Esophagus (tissue), 2 donors: ENCODE measurements around the gene RABGAP1. TPM values are rescaled to one million over a fixed set of nuclear protein-coding genes. Genes with fewer than 3 reads are reported as not detected.

Source experiments
- H3K27ac ChIP-seq, 2 donors: one replicate each; pipeline ENCODE4 v1.5.1; 2013; ENCODE audit warnings: low read depth in 2 of 2, mild to moderate bottlenecking in 2 of 2, inconsistent platforms in 1 of 2, low read length in 1 of 2, moderate library complexity in 1 of 2
- H3K27me3 ChIP-seq, 2 donors: one replicate each; pipeline ENCODE4 v1.6.1; 2013; ENCODE audit warnings: low read length in 2 of 2, control low read depth in 1 of 2, mild to moderate bottlenecking in 1 of 2; ENCODE audit not compliant: insufficient read depth in 2 of 2, control insufficient read depth in 1 of 2
- H3K36me3 ChIP-seq, 2 donors: one replicate each; pipeline ENCODE4 v1.6.1; 2013; ENCODE audit warnings: low read length in 1 of 2; ENCODE audit not compliant: control insufficient read depth in 2 of 2, insufficient read depth in 2 of 2
- H3K4me1 ChIP-seq, 2 donors: one replicate each; pipeline ENCODE4 v1.6.1; 2013; ENCODE audit warnings: low read length in 1 of 2; ENCODE audit not compliant: control insufficient read depth in 2 of 2, insufficient read depth in 2 of 2
- H3K4me3 ChIP-seq, 2 donors: one replicate each; pipeline ENCODE4 v1.5.1; 2013; ENCODE audit warnings: low read length in 2 of 2, mild to moderate bottlenecking in 2 of 2, low read depth in 1 of 2, moderate library complexity in 1 of 2
- H3K9me3 ChIP-seq, 2 donors: one replicate each; pipeline ENCODE4 v1.6.1; 2013; ENCODE audit warnings: mild to moderate bottlenecking in 2 of 2, low read depth in 1 of 2, low read length in 1 of 2, moderate library complexity in 1 of 2; ENCODE audit not compliant: control insufficient read depth in 2 of 2, insufficient read depth in 1 of 2
- WGBS, 2 donors: extraction: QIAGEN DNeasy Blood & Tissue Kit; methylation state at CpG; one replicate each; pipeline ENCODE4 v1.1.7; 2013; 5-methylcytosine and 5-hydroxymethylcytosine counted together
- polyA plus RNA-seq, 2 donors: library from polyadenylated mRNA; stranded (reverse); fragments of 200-250 nt; gene quantifications; one replicate each; pipeline ENCODE4 v1.2.3, GENCODE V29; 2013
- donor health status: healthy with polysubstance abuse.
- donor health status: Bipolar disorder and iron deficiency.

The RABGAP1 gene
- polyA plus RNA-seq, 2 donors, result 12.0 to 16.4 TPM

- Histone ChIP-seq H3K9me3 (no peaks in the 10 kb centered on the region), H3K4me1 (no peaks in the 10 kb centered on the region), H3K27me3 (no peaks in the 10 kb centered on the region), H3K36me3 (peaks cover 24 to 33% of the 10 kb centered on the region in 2 donors), H3K27ac (no peak overlapping the region), H3K4me3 (no peak overlapping the region)
- 60 to 90% methylated on average over 3 of the region's 3 CpGs for WGBS, 2 donors
Observed at GRCh38 chr9:123096987-123097386, 156.2 kb downstream of the RABGAP1 start.

GRCh38 chr9:123097430-123098095, 156.7 kb downstream of the RABGAP1 start:
- no peaks in the 10 kb centered on the region for H3K27me3 ChIP-seq
- peaks cover 29 to 37% of the 10 kb centered on the region in 2 donors for H3K36me3 ChIP-seq
- no peaks in the 10 kb centered on the region for H3K9me3 ChIP-seq
- H3K4me1 ChIP-seq, result no peaks in the 10 kb centered on the region
- no peak overlapping the region for H3K4me3 ChIP-seq
- WGBS, 2 donors, result 90 to 94% methylated on average over 3 of the region's 3 CpGs
- no peak overlapping the region for H3K27ac ChIP-seq

- Histone ChIP-seq H3K36me3 (peaks cover 32 to 37% of the 10 kb centered on the region in 2 donors), H3K27me3 (no peaks in the 10 kb centered on the region)
- 79 to 82% methylated on average over 4 of the region's 4 CpGs for WGBS, 2 donors
Observed at GRCh38 chr9:123098096-123098459, 157.3 kb downstream of the RABGAP1 start.

GRCh38 chr9:123099042-123099441, 158.2 kb downstream of the RABGAP1 start:
- H3K4me3 ChIP-seq, result no peak overlapping the region
- 89 to 90% methylated on average over 6 of the region's 6 CpGs for WGBS, 2 donors
- no peaks in the 10 kb centered on the region for H3K4me1 ChIP-seq
- no peaks in the 10 kb centered on the region for H3K27me3 ChIP-seq
- no peaks in the 10 kb centered on the region for H3K9me3 ChIP-seq
- no peak overlapping the region for H3K27ac ChIP-seq
- peaks cover 34 to 38% of the 10 kb centered on the region in 2 donors for H3K36me3 ChIP-seq

More at GRCh38 chr9:123098096-123098459, 157.3 kb downstream of the RABGAP1 start:
- Histone ChIP-seq H3K27ac (no peak overlapping the region), H3K4me1 (no peaks in the 10 kb centered on the region), H3K4me3 (no peak overlapping the region), H3K9me3 (no peaks in the 10 kb centered on the region)

- H3K4me3 ChIP-seq, result no peak overlapping the region
- H3K27me3 ChIP-seq, result no peaks in the 10 kb centered on the region
- no peaks in the 10 kb centered on the region for H3K4me1 ChIP-seq
- no peaks in the 10 kb centered on the region for H3K9me3 ChIP-seq
- H3K36me3 ChIP-seq, result peaks cover 36 to 38% of the 10 kb centered on the region in 2 donors
- no peak overlapping the region for H3K27ac ChIP-seq
- WGBS, 2 donors, result 96 to 97% methylated on average over 3 of the region's 3 CpGs
Observed at GRCh38 chr9:123099548-123099947, 158.7 kb downstream of the RABGAP1 start.

- Histone ChIP-seq H3K9me3 (no peaks in the 10 kb centered on the region), H3K36me3 (peaks cover 40 to 41% of the 10 kb centered on the region in 2 donors), H3K4me3 (no peak overlapping the region), H3K4me1 (no peaks in the 10 kb centered on the region), H3K27me3 (no peaks in the 10 kb centered on the region), H3K27ac (peak overlapping the region in 1 of 2 donors; percentile 34)
- 55 to 61% methylated on average over 3 of the region's 3 CpGs for WGBS, 2 donors
Observed at GRCh38 chr9:123102375-123103113, 161.7 kb downstream of the RABGAP1 start.

- Histone ChIP-seq H3K9me3 (no peaks in the 10 kb centered on the region), H3K36me3 (peaks cover 38 to 40% of the 10 kb centered on the region in 2 donors), H3K4me1 (no peaks in the 10 kb centered on the region), H3K27me3 (no peaks in the 10 kb centered on the region), H3K27ac (no peak overlapping the region), H3K4me3 (no peak overlapping the region)
- WGBS, 2 donors, result 72 to 81% methylated on average over 7 of the region's 7 CpGs
Observed at GRCh38 chr9:123104807-123105206, 164.0 kb downstream of the RABGAP1 start.

GRCh38 chr9:123105490-123105889, 164.7 kb downstream of the RABGAP1 start:
- Histone ChIP-seq H3K27me3 (no peaks in the 10 kb centered on the region), H3K9me3 (no peaks in the 10 kb centered on the region), H3K36me3 (peaks cover 37 to 44% of the 10 kb centered on the region in 2 donors), H3K4me3 (no peak overlapping the region), H3K27ac (no peak overlapping the region), H3K4me1 (no peaks in the 10 kb centered on the region)
- 89 to 91% methylated on average over 5 of the region's 5 CpGs for WGBS, 2 donors

GRCh38 chr9:123107639-123108285, 166.9 kb downstream of the RABGAP1 start:
- Histone ChIP-seq H3K27me3 (no peaks in the 10 kb centered on the region), H3K4me3 (no peak overlapping the region), H3K4me1 (no peaks in the 10 kb centered on the region), H3K36me3 (peaks cover 23 to 43% of the 10 kb centered on the region in 2 donors), H3K27ac (no peak overlapping the region), H3K9me3 (no peaks in the 10 kb centered on the region)
- 77% methylated on average over 11 of the region's 11 CpGs for WGBS, 2 donors
